AG10803 (cell line): ENCODE measurements around the gene SMURF2.

Experiments
- DNase-seq: peaks from one replicate; pipeline ENCODE4 v3.0.0; 2010; ENCODE audit warnings: low read depth
- H3K4me3 ChIP-seq: 2 replicates; pipeline ENCODE4 v1.5.1; 2011; ENCODE audit warnings: mild to moderate bottlenecking, low read length, control low read depth
- TF ChIP-seq, protein P1 (sequence below): conservative IDR thresholded peaks from 2 replicates; pipeline ENCODE4 v1.5.1; 2011; ENCODE audit warnings: mild to moderate bottlenecking, low read length, control low read depth, inconsistent platforms

Gene SMURF2

DNA sequence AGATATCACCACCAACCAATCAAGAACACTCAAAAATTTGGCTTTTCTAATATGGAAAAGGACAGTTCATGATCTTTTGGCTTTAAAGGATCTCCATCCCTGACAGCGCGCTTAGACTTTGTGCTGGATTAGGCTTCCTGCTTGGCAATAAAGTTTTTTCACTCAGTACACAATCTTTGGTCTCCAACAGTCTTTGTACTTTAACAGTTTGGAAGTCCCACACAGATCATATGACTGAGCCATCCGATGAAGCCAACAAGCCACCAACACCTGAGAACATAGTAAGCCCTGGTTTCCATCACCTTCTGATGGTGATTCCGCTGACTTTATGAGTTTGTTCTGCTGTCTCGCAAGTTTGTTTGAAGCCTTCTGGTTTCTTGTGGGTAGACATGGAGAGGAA, 34.3 kb downstream of the SMURF2 start:
- H3K4me3 ChIP-seq: no peak overlapping the region
- TF ChIP-seq, protein P1, sequence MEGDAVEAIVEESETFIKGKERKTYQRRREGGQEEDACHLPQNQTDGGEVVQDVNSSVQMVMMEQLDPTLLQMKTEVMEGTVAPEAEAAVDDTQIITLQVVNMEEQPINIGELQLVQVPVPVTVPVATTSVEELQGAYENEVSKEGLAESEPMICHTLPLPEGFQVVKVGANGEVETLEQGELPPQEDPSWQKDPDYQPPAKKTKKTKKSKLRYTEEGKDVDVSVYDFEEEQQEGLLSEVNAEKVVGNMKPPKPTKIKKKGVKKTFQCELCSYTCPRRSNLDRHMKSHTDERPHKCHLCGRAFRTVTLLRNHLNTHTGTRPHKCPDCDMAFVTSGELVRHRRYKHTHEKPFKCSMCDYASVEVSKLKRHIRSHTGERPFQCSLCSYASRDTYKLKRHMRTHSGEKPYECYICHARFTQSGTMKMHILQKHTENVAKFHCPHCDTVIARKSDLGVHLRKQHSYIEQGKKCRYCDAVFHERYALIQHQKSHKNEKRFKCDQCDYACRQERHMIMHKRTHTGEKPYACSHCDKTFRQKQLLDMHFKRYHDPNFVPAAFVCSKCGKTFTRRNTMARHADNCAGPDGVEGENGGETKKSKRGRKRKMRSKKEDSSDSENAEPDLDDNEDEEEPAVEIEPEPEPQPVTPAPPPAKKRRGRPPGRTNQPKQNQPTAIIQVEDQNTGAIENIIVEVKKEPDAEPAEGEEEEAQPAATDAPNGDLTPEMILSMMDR: no peak
- no peak for DNase-seq

DNA sequence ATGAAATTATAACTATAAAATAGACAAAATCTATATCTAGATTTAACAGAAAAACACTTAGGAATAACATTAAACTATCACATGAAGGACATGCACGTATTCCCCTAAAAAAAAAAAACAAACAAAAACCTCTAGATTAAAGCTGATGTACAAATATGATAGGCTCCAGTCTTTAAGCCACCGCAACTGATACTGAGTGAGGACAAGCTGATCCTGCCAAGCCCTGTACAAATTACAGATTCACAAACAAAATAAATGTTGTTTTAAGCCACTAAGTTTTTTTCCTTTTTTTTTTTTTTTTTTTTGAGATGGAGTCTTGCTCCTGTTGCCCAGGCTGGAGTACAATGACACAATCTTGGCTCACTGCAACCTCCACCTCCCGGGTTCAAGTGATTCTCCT, 35.3 kb downstream of the SMURF2 start:
- DNase-seq: no peak
- TF ChIP-seq, protein P1: no peak
- H3K4me3 ChIP-seq: no peak overlapping the region

DNA sequence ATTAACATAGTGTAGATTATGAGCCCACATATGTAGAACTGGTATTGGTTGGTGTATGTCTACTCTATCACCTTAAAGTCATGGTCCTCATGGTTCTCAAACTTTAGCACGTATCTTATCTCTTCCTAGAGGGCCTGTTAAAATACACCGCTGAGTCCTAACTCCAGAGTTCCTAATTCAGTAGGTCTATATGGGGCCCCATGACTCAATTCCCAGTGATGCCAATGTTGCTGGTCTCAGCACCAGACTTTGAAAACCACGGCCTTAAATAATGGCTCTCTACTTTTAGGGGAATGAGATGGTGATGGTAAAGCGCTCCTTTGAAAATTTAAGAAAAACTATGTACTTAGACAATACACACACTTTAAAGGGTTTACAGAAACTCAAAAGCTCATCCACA, 36.6 kb downstream of the SMURF2 start:
- DNase-seq: no peak
- no peak overlapping the region for H3K4me3 ChIP-seq
- TF ChIP-seq, protein P1: no peak

DNA sequence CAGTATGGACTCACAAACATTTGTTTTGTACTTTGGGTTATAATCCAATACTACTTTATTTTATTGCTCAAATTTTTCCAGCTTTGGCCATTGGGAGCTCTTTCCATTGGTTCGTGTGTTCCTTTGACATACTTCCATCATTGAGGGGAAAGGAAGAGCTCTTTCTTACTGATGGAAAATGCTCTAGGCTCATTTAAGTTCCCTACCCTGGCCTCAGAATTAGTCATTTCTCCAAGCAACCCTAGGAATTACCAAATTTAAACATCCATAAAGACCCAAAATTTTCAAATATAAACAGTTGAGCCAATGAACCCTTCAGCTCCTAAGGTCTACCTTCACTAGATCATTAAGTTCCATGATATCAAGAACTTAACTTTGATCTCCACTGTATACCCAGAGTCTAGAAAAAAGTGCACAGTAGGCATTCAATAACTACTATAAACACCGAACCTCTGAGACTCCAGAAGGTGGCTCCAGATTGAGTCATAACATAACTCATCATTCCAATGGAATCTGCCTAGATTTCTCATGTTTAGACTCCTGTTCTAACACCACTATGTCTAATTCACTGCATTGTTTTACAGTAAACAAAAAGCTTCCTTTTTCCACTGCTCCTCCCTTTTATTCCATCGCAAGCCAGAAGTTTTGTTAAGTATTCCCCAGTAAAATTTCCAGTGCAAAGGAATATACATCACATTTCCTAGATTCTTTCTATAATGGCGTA, 39.0 kb downstream of the SMURF2 start:
- DNase-seq: peak; percentile 75
- TF ChIP-seq, protein P1: no peak
- H3K4me3 ChIP-seq: no peak overlapping the region

DNA sequence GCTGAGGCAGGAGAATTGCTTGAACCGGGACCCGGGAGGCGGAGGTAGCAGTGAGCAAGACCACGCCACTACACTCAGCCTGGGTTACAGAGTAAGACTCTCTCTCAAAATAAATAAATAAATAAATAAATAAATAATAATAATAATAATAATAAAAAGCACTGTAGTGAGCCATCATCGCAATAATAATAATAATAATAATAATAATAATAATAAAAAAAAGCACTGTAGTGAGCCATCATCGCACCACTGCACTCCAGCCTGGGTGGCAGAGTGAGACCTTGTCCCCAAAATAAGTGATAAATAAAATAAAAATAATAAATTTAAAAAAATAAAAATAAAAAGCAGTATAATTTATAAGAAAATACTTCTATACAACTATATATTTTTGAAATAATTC, 40.3 kb downstream of the SMURF2 start:
- TF ChIP-seq, protein P1: no peak
- H3K4me3 ChIP-seq: no peak overlapping the region
- no peak for DNase-seq

DNA sequence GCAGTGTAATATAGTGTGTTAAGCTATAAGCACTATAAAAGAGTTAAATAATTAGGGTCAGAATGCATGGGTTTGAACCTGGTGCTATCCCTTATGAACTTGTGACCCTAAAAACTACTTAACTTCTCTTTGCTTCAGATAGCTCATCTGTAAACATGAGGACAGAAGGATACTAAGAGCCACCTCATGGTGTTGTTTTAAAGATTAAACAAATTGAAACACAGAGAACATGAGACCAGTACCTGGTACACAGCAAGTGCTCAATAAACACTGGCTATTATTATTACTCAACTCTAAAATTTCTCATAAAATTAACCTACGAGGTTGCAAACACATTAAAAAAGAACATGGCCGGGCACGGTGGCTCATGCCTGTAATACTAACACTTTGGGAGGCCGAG, 43.3 kb downstream of the SMURF2 start:
- no peak for DNase-seq
- TF ChIP-seq, protein P1: no peak

DNA sequence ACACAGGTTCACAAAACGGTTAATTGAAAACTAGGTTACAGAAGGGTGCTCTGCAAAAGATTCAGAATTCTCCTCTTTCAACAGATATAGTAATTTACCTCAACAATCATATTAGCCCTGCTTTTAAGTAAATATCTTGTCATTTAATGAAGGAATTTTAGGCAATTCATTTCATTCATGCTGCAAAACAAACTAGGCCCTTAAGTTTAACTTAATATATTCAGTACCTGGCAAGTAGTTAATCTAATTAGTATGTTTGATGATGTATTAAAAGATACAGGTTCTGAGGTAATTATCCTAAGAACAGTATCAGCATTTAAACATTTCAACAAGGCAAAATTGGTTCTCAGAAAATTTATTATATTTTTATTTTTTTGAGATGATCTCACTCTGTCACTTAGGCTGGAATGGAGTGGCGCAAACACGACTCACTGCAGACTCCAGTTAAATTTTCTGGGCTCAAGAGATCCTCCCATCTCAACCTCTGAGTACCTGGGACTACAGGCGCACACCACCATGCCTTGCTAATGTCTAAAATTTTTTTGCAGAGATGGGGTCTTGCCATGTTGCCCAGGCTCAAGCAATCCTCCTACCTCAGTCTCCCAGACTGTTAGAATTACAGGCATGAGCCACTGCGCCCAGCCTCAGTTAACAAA, 44.9 kb downstream of the SMURF2 start:
- no peak overlapping the region for H3K4me3 ChIP-seq
- no peak for DNase-seq
- TF ChIP-seq, protein P1: no peak

More for the DNA sequence above, 43.3 kb downstream of the SMURF2 start:
- no peak overlapping the region for H3K4me3 ChIP-seq
